ENCODE results near the gene ACTA1.
"Not testable (repeated sequence)": the region's sequence is repeated elsewhere in the genome, so short reads cannot be mapped to it uniquely, and the experiment has no call there.

ACTA1 gene

GRCh38 chr1:229409616-229410369 is 24.1 kb downstream of the ACTA1 start:
- no peak for DNase-seq (ENCODE audit: low read depth)

- DNase-seq (ENCODE audit: low read depth), result no peak
Observed at GRCh38 chr1:229408458-229409037, 25.3 kb downstream of the ACTA1 start.

- no peak for DNase-seq (ENCODE audit: low read depth)
Observed at GRCh38 chr1:229407206-229408026, 26.5 kb downstream of the ACTA1 start.

- no peak for DNase-seq (ENCODE audit: low read depth)
Observed at GRCh38 chr1:229406798-229407197, 27.1 kb downstream of the ACTA1 start.

- DNase-seq (ENCODE audit: low read depth), result no peak
Observed at GRCh38 chr1:229403573-229403972, 30.3 kb downstream of the ACTA1 start.

GRCh38 chr1:229402993-229403392 is 30.9 kb downstream of the ACTA1 start:
- DNase-seq (ENCODE audit: low read depth), result no peak

GRCh38 chr1:229402329-229402728 is 31.6 kb downstream of the ACTA1 start:
- not testable (repeated sequence) for DNase-seq (ENCODE audit: low read depth)

- DNase-seq (ENCODE audit: low read depth), result no peak
Observed at GRCh38 chr1:229397762-229398161, 36.1 kb downstream of the ACTA1 start.

- DNase-seq (ENCODE audit: low read depth), result no peak
Observed at GRCh38 chr1:229396585-229397206, 37.2 kb downstream of the ACTA1 start.

GRCh38 chr1:229394517-229394916 is 39.4 kb downstream of the ACTA1 start:
- DNase-seq (ENCODE audit: low read depth), result not testable (repeated sequence)

- DNase-seq (ENCODE audit: low read depth), result no peak
Observed at GRCh38 chr1:229392936-229393335, 41.0 kb downstream of the ACTA1 start.

GRCh38 chr1:229390130-229390529 is 43.8 kb downstream of the ACTA1 start:
- DNase-seq (ENCODE audit: low read depth), result no peak

GRCh38 chr1:229388897-229389580 is 44.9 kb downstream of the ACTA1 start:
- no peak for DNase-seq (ENCODE audit: low read depth)

- no peak for DNase-seq (ENCODE audit: low read depth)
Observed at GRCh38 chr1:229385853-229386456, 47.9 kb downstream of the ACTA1 start.

- no peak for DNase-seq (ENCODE audit: low read depth)
Observed at GRCh38 chr1:229384822-229385221, 49.1 kb downstream of the ACTA1 start.

GRCh38 chr1:229383961-229384360 is 49.9 kb downstream of the ACTA1 start:
- DNase-seq (ENCODE audit: low read depth), result no peak

- no peak for DNase-seq (ENCODE audit: low read depth)
Observed at GRCh38 chr1:229383188-229383587, 50.7 kb downstream of the ACTA1 start.
